Activated T-helper 1 cell treated with anti-CD3 and anti-CD28 coated beads, Interleukin-12 subunit alpha, Interleukin-12 subunit beta, Interleukin-2, Interleukin-4 antibody, amounts not matched to agents 30 ng/mL and 10 ng/mL and 1 ng/mL, durations not matched to agents 14 hours and 24 hours and 36 hours (primary cell): ENCODE results near the gene SH3BP5. TPM values are rescaled to one million over a fixed set of nuclear protein-coding genes. Genes with fewer than 3 reads are reported as not detected.

Source experiments
- DNase-seq: peaks from one replicate; pipeline ENCODE4 v3.0.0; 2021; ENCODE audit warnings: low spot score
- H3K27ac Mint-ChIP-seq: one replicate; pipeline ENCODE4 v1.8.0; 2021; ENCODE audit warnings: mild to moderate bottlenecking, mixed read lengths
- H3K27me3 Mint-ChIP-seq: one replicate; pipeline ENCODE4 v1.8.0; 2022; ENCODE audit warnings: mild to moderate bottlenecking, moderate library complexity, mixed read lengths; ENCODE audit not compliant: insufficient read depth
- H3K36me3 Mint-ChIP-seq: one replicate; pipeline ENCODE4 v1.8.0; 2021; ENCODE audit warnings: low read depth, mixed read lengths
- H3K4me1 Mint-ChIP-seq: one replicate; pipeline ENCODE4 v1.8.0; 2021; ENCODE audit warnings: low read depth, mixed read lengths
- H3K4me3 Mint-ChIP-seq: one replicate; pipeline ENCODE4 v1.8.0; 2021; ENCODE audit warnings: mild to moderate bottlenecking, moderate library complexity, mixed read lengths
- H3K9me3 Mint-ChIP-seq: one replicate; pipeline ENCODE4 v1.8.0; 2021; ENCODE audit warnings: mixed read lengths
- intact Hi-C: fragments of 100-400 bp; cut with micrococcal nuclease; formaldehyde crosslinking; loops from one replicate; pipeline ENCODE4 v1.15.1; 2024
- total RNA-seq: library from RNA; stranded (reverse); gene quantifications from 2 replicates; pipeline ENCODE4 v1.2.3, GENCODE V29; 2022

SH3BP5 gene
- total RNA-seq, 1 donor from 2014 or later, result 30.3 TPM

DNA sequence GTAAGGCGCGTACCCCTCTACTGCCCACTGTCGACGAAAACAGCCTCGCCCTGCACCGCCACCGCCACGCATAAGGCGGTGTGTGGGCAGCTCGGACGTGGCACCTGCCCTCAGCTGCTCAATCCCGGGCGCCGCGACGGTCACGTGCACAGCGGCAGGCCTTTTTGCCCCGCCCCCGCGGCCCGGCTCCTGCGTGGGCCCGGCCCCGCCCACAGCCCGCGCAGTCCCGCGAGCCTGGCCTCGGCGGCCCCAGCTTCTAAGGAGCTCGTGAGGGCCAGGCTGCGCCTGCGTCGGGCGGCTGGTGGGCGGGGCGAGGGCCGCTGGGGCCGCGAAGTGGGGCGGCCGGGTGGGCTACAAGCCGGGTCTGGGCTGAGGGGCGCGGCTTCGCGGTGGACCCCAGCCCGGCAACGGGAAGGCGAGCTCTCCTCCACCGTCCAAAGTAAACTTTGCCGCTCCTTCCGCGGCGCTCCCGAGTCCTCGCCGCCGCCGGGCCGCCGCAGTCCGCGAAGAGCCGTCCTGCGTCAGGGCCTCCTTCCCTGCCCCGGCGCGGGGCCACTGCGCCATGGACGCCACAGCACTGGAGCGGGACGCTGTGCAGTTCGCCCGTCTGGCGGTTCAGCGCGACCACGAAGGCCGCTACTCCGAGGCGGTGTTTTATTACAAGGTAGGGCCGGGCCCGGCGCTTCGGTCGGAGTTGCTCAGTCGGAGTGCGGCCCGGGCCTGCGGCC lies 126.3 kb downstream of the SH3BP5 start, which contains the start of gene CAPN7:
CAPN7 (plus strand) TSS at position 313 of the 728 bp plus-strand sequence; CDS start at position 563, 250 bp downstream.
- peak; percentile 94 for DNase-seq
- Mint-ChIP-seq H3K36me3 (peaks cover 2% of the 10 kb centered on the region), H3K27ac (peak within 1 kb of the TSS; percentile 86), H3K9me3 (no peaks in the 10 kb centered on the region), H3K27me3 (peaks cover 1% of the 10 kb centered on the region), H3K4me1 (peaks cover 27% of the 10 kb centered on the region), H3K4me3 (peak within 1 kb of the TSS; percentile 91)
- intact Hi-C loops, result loop anchor here (1.0 to 10.0 kb wide), 21 partner anchors 63 to 1309 kb away; partner anchors contain the start of genes ANKRD28, BTD, CCDC174 and DPH3

DNA sequence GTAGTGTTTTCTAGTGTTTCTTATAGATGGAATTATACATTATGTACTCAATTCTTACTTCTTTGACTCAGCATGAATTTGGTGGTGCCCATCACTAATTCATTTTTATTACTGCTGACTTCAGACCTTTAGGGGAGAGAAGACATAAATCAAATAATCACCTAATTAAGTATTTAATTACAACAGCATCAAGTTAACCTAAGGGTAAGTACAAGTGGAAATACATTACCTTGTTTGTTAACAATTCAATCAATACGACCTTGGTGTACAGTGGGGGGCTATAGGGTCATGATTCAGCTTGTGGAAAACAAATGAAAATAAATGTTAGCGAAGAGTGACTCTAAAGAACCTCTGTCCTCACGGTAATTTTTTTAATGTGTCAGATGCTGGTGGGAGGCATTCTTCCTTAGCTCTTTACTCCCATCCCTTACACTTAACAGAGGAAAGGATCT lies 126.9 kb downstream of the SH3BP5 start:
- no peak for DNase-seq
- Mint-ChIP-seq H3K4me1 (peaks cover 27% of the 10 kb centered on the region), H3K27ac (peak overlapping the region; percentile 56), H3K27me3 (peaks cover 1% of the 10 kb centered on the region), H3K9me3 (no peaks in the 10 kb centered on the region), H3K36me3 (peaks cover 2% of the 10 kb centered on the region), H3K4me3 (peak overlapping the region; percentile 75)
- intact Hi-C loops, result loop anchor here (5.0 to 10.0 kb wide), 4 partner anchors 592 to 1309 kb away; partner anchors contain the start of genes ANKRD28, RFTN1 and SLC6A6

Other genes with a start within 250 kb of the SH3BP5 start
- gene RBSN, start 233.4 kb downstream of the SH3BP5 start, total RNA-seq, result 11.7 and 12.5 TPM in 2 replicates
- gene CAPN7, start 126.3 kb downstream of the SH3BP5 start, total RNA-seq, result 26.0 and 28.6 TPM in 2 replicates
- 15.0 and 15.8 TPM in 2 replicates for gene METTL6, start 95.0 kb upstream of the SH3BP5 start, total RNA-seq
- 27.3 and 27.8 TPM in 2 replicates for gene EAF1, start 95.0 kb upstream of the SH3BP5 start, total RNA-seq
- gene COLQ, start 189.1 kb upstream of the SH3BP5 start, total RNA-seq, result 0.65 and 0.96 TPM in 2 replicates